Panc1 (cell line): Measurements from ENCODE around the gene PSRC1. TPM values are rescaled to one million over a fixed set of nuclear protein-coding genes. Genes with fewer than 3 reads are reported as not detected.

ENCODE experiments used
- ATAC-seq: fragments of 200-7000 bp; cut with Tn5 transposase; 2 replicates; pipeline ENCODE4 v1.9.1; 2020; ENCODE audit warnings: mild to moderate bottlenecking, moderate library complexity
- BruUV-seq: library from RNA; stranded (reverse); fragments of 400-500 nt; replicated peaks from 2 replicates; lab custom pipeline; 2021; lab: Mats Ljungman, UMichigan
- CTCF ChIA-PET: fragments of 300-600 bp; sonication (Branson Sonifier 250); formaldehyde crosslinking; loops from one replicate; lab custom pipeline; 2022; ENCODE audit warnings: antibody characterized with exemption; lab: Charles Lee
- POLR2A ChIA-PET: fragments of 300-600 bp; sonication (Branson Sonifier 250); formaldehyde crosslinking; loops from one replicate; lab custom pipeline; 2022; ENCODE audit warnings: antibody characterized with exemption; lab: Charles Lee
- DNase-seq: peaks from one replicate; pipeline ENCODE4 v3.0.0-alpha.2; 2010; ENCODE audit warnings: low read depth, low spot score
- H3K27ac ChIP-seq: 2 replicates; pipeline ENCODE4 v1.5.1; 2011; ENCODE audit warnings: mild to moderate bottlenecking, low read length, inconsistent platforms
- H3K27me3 ChIP-seq: fragments of 200-500 bp; sonication (Bioruptor generic); 2 replicates; pipeline ENCODE4 v1.6.0; 2014; ENCODE audit warnings: low read length, inconsistent platforms; ENCODE audit not compliant: control insufficient read depth, insufficient read depth
- H3K36me3 ChIP-seq: fragments of 200-500 bp; sonication (Bioruptor generic); 2 replicates; pipeline ENCODE4 v1.5.1; 2014; ENCODE audit warnings: inconsistent platforms, mild to moderate bottlenecking, low read length, moderate library complexity; ENCODE audit not compliant: control insufficient read depth, insufficient read depth
- H3K4me1 ChIP-seq: 2 replicates; pipeline ENCODE4 v1.5.1; 2011; ENCODE audit warnings: inconsistent platforms, mild to moderate bottlenecking, low read length, moderate library complexity; ENCODE audit not compliant: control insufficient read depth, insufficient read depth
- H3K4me3 ChIP-seq, 2 experiments: 2 replicates each; pipeline ENCODE4 v1.5.1; 2011 to 2012; ENCODE audit warnings: low read depth in 2 of 2, low read length in 2 of 2, mild to moderate bottlenecking in 2 of 2, inconsistent platforms in 1 of 2, moderate library complexity in 1 of 2
- H3K9me3 ChIP-seq: fragments of 200-500 bp; sonication (Bioruptor generic); 2 replicates; pipeline ENCODE4 v1.5.1; 2014; ENCODE audit warnings: low read depth, mild to moderate bottlenecking, inconsistent platforms, low read length, moderate library complexity; ENCODE audit not compliant: control insufficient read depth, insufficient read depth
- CTCF ChIP-seq: fragments of 450-650 bp; IDR thresholded peaks from 2 replicates; pipeline ENCODE4 v1.5.1; 2017; ENCODE audit warnings: mild to moderate bottlenecking
- POLR2AphosphoS5 ChIP-seq: IDR thresholded peaks from 2 replicates; pipeline ENCODE4 v1.6.1; 2012; ENCODE audit warnings: mild to moderate bottlenecking, low read depth, low read length, moderate library complexity
- REST ChIP-seq, 2 experiments: IDR thresholded peaks; 2 replicates each; pipeline ENCODE4 v1.6.1; 2011 to 2012; ENCODE audit warnings: low read depth in 2 of 2, control low read depth in 1 of 2, low read length in 1 of 2, mild to moderate bottlenecking in 1 of 2, moderate library complexity in 1 of 2; ENCODE audit not compliant: insufficient read depth in 1 of 2
- SIN3A ChIP-seq: IDR thresholded peaks from 2 replicates; pipeline ENCODE4 v1.6.1; 2012; ENCODE audit warnings: low read depth, mild to moderate bottlenecking, low read length, moderate library complexity, borderline replicate concordance; ENCODE audit not compliant: insufficient read depth
- TCF7L2 ChIP-seq: IDR thresholded peaks from 2 replicates; pipeline ENCODE4 v1.6.1; 2011; ENCODE audit warnings: mild to moderate bottlenecking, low read depth, low read length, inconsistent platforms
- in situ Hi-C: cut with HindIII; loops from 2 replicates; pipeline ENCODE4 v1.10.0; 2016; ENCODE audit warnings: low sequenced_read_pairs, low pct_unique_long_range_greater_than_20kb
- intact Hi-C: fragments of 100-400 bp; cut with micrococcal nuclease; formaldehyde crosslinking; loops from one replicate; pipeline ENCODE4 v1.10.0; 2022; ENCODE audit not compliant: unreplicated experiment
- total RNA-seq: library from RNA; stranded (reverse); gene quantifications from one replicate; pipeline ENCODE4 v1.2.1, GENCODE V29; 2021; ENCODE audit not compliant: unreplicated experiment

Gene PSRC1
- total RNA-seq, 1 experiment from 2014 or later, result 40.6 TPM

GRCh38 chr1:109263234-109263596, 19.7 kb downstream of the PSRC1 start:
- Histone ChIP-seq H3K36me3 (no peaks in the 10 kb centered on the region), H3K4me1 (no peaks in the 10 kb centered on the region), H3K4me3 (no peak overlapping the region), H3K9me3 (no peaks in the 10 kb centered on the region), H3K27me3 (no peaks in the 10 kb centered on the region), H3K27ac (no peak overlapping the region)
- no peak for TF ChIP-seq TCF7L2
- no peak for TF ChIP-seq CTCF
- TF ChIP-seq REST (IDR thresholded peaks at IDR 0.05; ENCODE audit: insufficient read depth in 1 of 2, low read depth in 2 of 2, low read length in 1 of 2), result no peak
- TF ChIP-seq POLR2AphosphoS5, result no peak
- no peak for TF ChIP-seq SIN3A
- BruUV-seq, result no TSS peak
- POLR2A ChIA-PET, result no interaction called here
- DNase-seq, result no peak
- in situ Hi-C loops (no loop called here), intact Hi-C loops (loop anchor here (5.0 kb wide), 1 partner anchor 134 kb away; the partner anchor contains the start of gene SORT1)
- CTCF ChIA-PET, result interaction anchor here (0.6 to 0.8 kb wide), 2 partner anchors 24 to 60 kb away, joined by 3 read pairs; no protein-coding TSS in a partner anchor
- ATAC-seq, result peak; percentile 26

GRCh38 chr1:109262231-109263055, 20.5 kb downstream of the PSRC1 start:
- H3K36me3 ChIP-seq, result no peaks in the 10 kb centered on the region
- no peaks in the 10 kb centered on the region for H3K4me1 ChIP-seq
- TF ChIP-seq TCF7L2, result no peak
- no peaks in the 10 kb centered on the region for H3K27me3 ChIP-seq
- intact Hi-C loops (loop anchor here (5.0 kb wide), 1 partner anchor 135 kb away; the partner anchor contains the start of gene SORT1), in situ Hi-C loops (no loop called here)
- DNase-seq (no peak), ATAC-seq (no peak)
- ChIA-PET CTCF (interaction anchor here (0.6 to 0.8 kb wide), 2 partner anchors 23 to 59 kb away, joined by 3 read pairs; no protein-coding TSS in a partner anchor), POLR2A (no interaction called here)
- H3K27ac ChIP-seq, result no peak overlapping the region
- H3K4me3 ChIP-seq, result no peak overlapping the region
- H3K9me3 ChIP-seq, result no peaks in the 10 kb centered on the region
- BruUV-seq, result no TSS peak

- Histone ChIP-seq H3K4me1 (no peaks in the 10 kb centered on the region), H3K36me3 (no peaks in the 10 kb centered on the region), H3K27me3 (no peaks in the 10 kb centered on the region), H3K9me3 (no peaks in the 10 kb centered on the region), H3K27ac (no peak overlapping the region), H3K4me3 (no peak overlapping the region)
- DNase-seq, result no peak
- TF ChIP-seq POLR2AphosphoS5 (no peak), SIN3A (no peak), CTCF (no peak), TCF7L2 (no peak), REST (IDR thresholded peaks at IDR 0.05; ENCODE audit: insufficient read depth in 1 of 2, low read depth in 2 of 2, low read length in 1 of 2) (no peak)
- ChIA-PET POLR2A (no interaction called here), CTCF (no interaction called here)
- ATAC-seq, result no peak
- in situ Hi-C loops (no loop called here), intact Hi-C loops (loop anchor here (5.0 kb wide), 1 partner anchor 136 kb away; the partner anchor contains the start of gene SORT1)
- no TSS peak for BruUV-seq
Observed at GRCh38 chr1:109261578-109261977, 21.4 kb downstream of the PSRC1 start.
